Neural crest cell (in vitro differentiated cells): ENCODE results near the gene MTA1. TPM values are rescaled to one million over a fixed set of nuclear protein-coding genes. Genes with fewer than 3 reads are reported as not detected.

Source experiments
- DNase-seq: peaks from one replicate; pipeline ENCODE4 v3.0.0; 2021; ENCODE audit warnings: low read depth, mixed read lengths, low spot score
- H3K27ac Mint-ChIP-seq: one replicate; pipeline ENCODE4 v1.8.0; 2021; ENCODE audit warnings: mild to moderate bottlenecking, mixed read lengths; ENCODE audit not compliant: unreplicated experiment
- H3K27me3 Mint-ChIP-seq: 2 replicates; pipeline ENCODE4 v1.8.0; 2021; ENCODE audit warnings: low read depth, mild to moderate bottlenecking, mixed read lengths
- H3K36me3 Mint-ChIP-seq: 2 replicates; pipeline ENCODE4 v1.8.0; 2021; ENCODE audit warnings: low read depth, mild to moderate bottlenecking, mixed read lengths
- H3K4me1 Mint-ChIP-seq: 2 replicates; pipeline ENCODE4 v1.8.0; 2021; ENCODE audit warnings: mixed read lengths
- H3K4me3 Mint-ChIP-seq: one replicate; pipeline ENCODE4 v1.8.0; 2021; ENCODE audit warnings: mild to moderate bottlenecking, mixed read lengths
- H3K9me3 Mint-ChIP-seq: 2 replicates; pipeline ENCODE4 v1.8.0; 2021; ENCODE audit warnings: mixed read lengths
- CTCF ChIP-seq: fragments of 200-600 bp; sonication (generic); conservative IDR thresholded peaks from 2 replicates; pipeline ENCODE4 v1.5.0; 2021; ENCODE audit warnings: antibody characterized with exemption, mild to moderate bottlenecking
- total RNA-seq: library from RNA; stranded (reverse); gene quantifications from 2 replicates; pipeline ENCODE4 v1.2.1, GENCODE V29; 2021

Gene MTA1
- total RNA-seq, 1 donor from 2014 or later = 246 TPM

- Mint-ChIP-seq H3K27me3 (peaks cover 48% of the 10 kb centered on the region), H3K4me3 (peak overlapping the region; percentile 72), H3K36me3 (peaks cover 2% of the 10 kb centered on the region), H3K27ac (no peak overlapping the region), H3K4me1 (peaks cover 27% of the 10 kb centered on the region), H3K9me3 (no peaks in the 10 kb centered on the region)
- TF ChIP-seq CTCF = no peak
- DNase-seq = no peak
Measured at GRCh38 chr14:105412771-105413543, 6.7 kb upstream of the MTA1 start.

- peaks cover 2% of the 10 kb centered on the region for H3K36me3 Mint-ChIP-seq
Measured at GRCh38 chr14:105413544-105413886, 6.1 kb upstream of the MTA1 start.

GRCh38 chr14:105414456-105415371 is 4.9 kb upstream of the MTA1 start:
- H3K27ac Mint-ChIP-seq = no peak overlapping the region
- H3K9me3 Mint-ChIP-seq = no peaks in the 10 kb centered on the region
- peak; percentile 73 for TF ChIP-seq CTCF
- no peaks in the 10 kb centered on the region for H3K36me3 Mint-ChIP-seq
- H3K4me3 Mint-ChIP-seq = peak overlapping the region; percentile 84
- peaks cover 39% of the 10 kb centered on the region for H3K27me3 Mint-ChIP-seq
- peak; percentile 59 for DNase-seq
- H3K4me1 Mint-ChIP-seq = peaks cover 22% of the 10 kb centered on the region

More at GRCh38 chr14:105413544-105413886, 6.1 kb upstream of the MTA1 start:
- peaks cover 28% of the 10 kb centered on the region for H3K4me1 Mint-ChIP-seq
- no peak overlapping the region for H3K27ac Mint-ChIP-seq
- TF ChIP-seq CTCF = no peak
- peaks cover 48% of the 10 kb centered on the region for H3K27me3 Mint-ChIP-seq
- no peaks in the 10 kb centered on the region for H3K9me3 Mint-ChIP-seq
- no peak for DNase-seq
- H3K4me3 Mint-ChIP-seq = peak overlapping the region; percentile 72

GRCh38 chr14:105415481-105416428 is 3.9 kb upstream of the MTA1 start:
- Mint-ChIP-seq H3K4me1 (peaks cover 17% of the 10 kb centered on the region), H3K9me3 (no peaks in the 10 kb centered on the region), H3K27ac (no peak overlapping the region), H3K4me3 (peak overlapping the region; percentile 84), H3K36me3 (no peaks in the 10 kb centered on the region), H3K27me3 (peaks cover 29% of the 10 kb centered on the region)
- TF ChIP-seq CTCF = no peak
- DNase-seq = no peak

- Mint-ChIP-seq H3K27me3 (peaks cover 23% of the 10 kb centered on the region), H3K9me3 (no peaks in the 10 kb centered on the region), H3K27ac (no peak overlapping the region), H3K4me1 (peaks cover 15% of the 10 kb centered on the region), H3K4me3 (peak overlapping the region; percentile 84), H3K36me3 (no peaks in the 10 kb centered on the region)
- no peak for DNase-seq
- TF ChIP-seq CTCF = no peak
Measured at GRCh38 chr14:105416671-105417070, 3.0 kb upstream of the MTA1 start.
